ENCODE measurements around the gene TICRR. TPM values are rescaled to one million over a fixed set of nuclear protein-coding genes. Genes with fewer than 3 reads are reported as not detected.

Gene TICRR
- total RNA-seq, 1 donor from 2014 or later, result 2.2 TPM

DNA sequence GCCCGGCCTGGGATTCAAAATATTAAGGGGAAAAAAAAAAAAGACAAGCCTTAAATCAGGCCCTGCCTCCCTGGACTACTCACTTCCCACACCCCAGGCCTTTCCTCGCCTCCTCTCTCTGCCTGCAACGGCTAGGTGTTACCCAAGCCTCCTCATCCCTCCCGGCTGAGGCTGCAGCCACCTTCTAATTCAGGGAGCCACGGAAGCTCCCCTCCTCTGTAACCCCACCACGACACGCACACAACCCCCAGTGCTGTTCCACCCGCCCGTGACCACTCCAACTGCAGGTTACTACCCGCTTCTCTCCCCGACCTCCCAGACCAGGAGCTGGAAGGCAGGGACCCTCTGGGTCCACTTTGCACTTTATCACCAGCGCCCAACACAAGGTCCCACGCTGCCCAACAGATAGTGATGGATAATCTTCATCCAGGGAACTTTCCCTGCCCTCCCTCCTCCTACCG is 79.1 kb downstream of the TICRR start:
- TF ChIP-seq CTCF (IDR thresholded peaks at IDR 0.05), result no peak
- Mint-ChIP-seq H3K27me3 (ENCODE audit: low read depth) (no peaks in the 10 kb centered on the region), H3K9me3 (ENCODE audit: low read depth) (no peaks in the 10 kb centered on the region), H3K4me1 (ENCODE audit: low read depth) (peaks cover 17% of the 10 kb centered on the region), H3K4me3 (ENCODE audit: unreplicated experiment) (peak overlapping the region; percentile 91), H3K27ac (ENCODE audit: unreplicated experiment) (peak overlapping the region; percentile 62), H3K36me3 (ENCODE audit: low read depth) (peaks cover 5% of the 10 kb centered on the region)
- peak; percentile 75 for DNase-seq (ENCODE audit: low spot score)

- peaks cover 17% of the 10 kb centered on the region for H3K4me1 Mint-ChIP-seq (ENCODE audit: low read depth)
- no peaks in the 10 kb centered on the region for H3K9me3 Mint-ChIP-seq (ENCODE audit: low read depth)
- TF ChIP-seq CTCF (IDR thresholded peaks at IDR 0.05), result no peak
- no peaks in the 10 kb centered on the region for H3K27me3 Mint-ChIP-seq (ENCODE audit: low read depth)
- no peak for DNase-seq (ENCODE audit: low spot score)
- H3K27ac Mint-ChIP-seq (ENCODE audit: unreplicated experiment), result peak within 1 kb of the TSS; percentile 66
- H3K4me3 Mint-ChIP-seq (ENCODE audit: unreplicated experiment), result peak within 1 kb of the TSS; percentile 91
- peaks cover 5% of the 10 kb centered on the region for H3K36me3 Mint-ChIP-seq (ENCODE audit: low read depth)
Measured at GRCh38 chr15:89654847-89655805, 79.9 kb downstream of the TICRR start, which contains the start of gene KIF7. KIF7 (minus strand) TSS chr15:89655467; CDS start chr15:89652930, 2,537 bp downstream.

- Mint-ChIP-seq H3K27me3 (ENCODE audit: low read depth) (no peaks in the 10 kb centered on the region), H3K9me3 (ENCODE audit: low read depth) (no peaks in the 10 kb centered on the region), H3K36me3 (ENCODE audit: low read depth) (peaks cover 3% of the 10 kb centered on the region), H3K4me1 (ENCODE audit: low read depth) (peaks cover 17% of the 10 kb centered on the region), H3K27ac (ENCODE audit: unreplicated experiment) (no peak overlapping the region), H3K4me3 (ENCODE audit: unreplicated experiment) (peak overlapping the region; percentile 91)
- no peak for DNase-seq (ENCODE audit: low spot score)
- TF ChIP-seq CTCF (IDR thresholded peaks at IDR 0.05), result no peak
Measured at GRCh38 chr15:89656116-89656815, 81.0 kb downstream of the TICRR start.

DNA sequence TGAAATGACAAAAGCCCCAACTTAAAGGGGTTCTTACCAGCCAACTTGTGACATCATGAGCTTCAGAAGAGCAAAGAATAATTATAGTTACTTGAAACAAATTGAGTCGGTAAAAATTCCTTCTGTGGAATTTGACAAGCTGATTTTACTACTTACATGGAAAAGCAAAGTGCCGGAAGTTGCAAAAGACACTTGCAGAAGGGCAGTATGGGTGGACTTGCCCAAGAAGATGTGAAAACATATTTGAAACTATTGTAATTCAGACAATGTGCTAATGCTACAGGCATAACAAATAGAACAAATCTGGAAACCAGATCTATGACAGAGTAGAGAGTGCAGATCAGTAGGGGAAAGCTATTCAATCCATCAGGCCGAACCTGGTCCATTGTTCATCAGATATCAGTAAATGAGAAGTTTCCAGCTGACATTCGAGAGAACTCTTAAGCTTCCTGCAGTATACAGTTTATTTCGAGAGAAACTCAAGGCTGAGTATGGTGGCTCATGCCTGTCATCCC is 82.5 kb downstream of the TICRR start:
- Mint-ChIP-seq H3K4me1 (ENCODE audit: low read depth) (peaks cover 24% of the 10 kb centered on the region), H3K27me3 (ENCODE audit: low read depth) (no peaks in the 10 kb centered on the region), H3K4me3 (ENCODE audit: unreplicated experiment) (no peak overlapping the region), H3K9me3 (ENCODE audit: low read depth) (no peaks in the 10 kb centered on the region), H3K27ac (ENCODE audit: unreplicated experiment) (no peak overlapping the region), H3K36me3 (ENCODE audit: low read depth) (no peaks in the 10 kb centered on the region)
- no peak for DNase-seq (ENCODE audit: low spot score)
- no peak for TF ChIP-seq CTCF (IDR thresholded peaks at IDR 0.05)

DNA sequence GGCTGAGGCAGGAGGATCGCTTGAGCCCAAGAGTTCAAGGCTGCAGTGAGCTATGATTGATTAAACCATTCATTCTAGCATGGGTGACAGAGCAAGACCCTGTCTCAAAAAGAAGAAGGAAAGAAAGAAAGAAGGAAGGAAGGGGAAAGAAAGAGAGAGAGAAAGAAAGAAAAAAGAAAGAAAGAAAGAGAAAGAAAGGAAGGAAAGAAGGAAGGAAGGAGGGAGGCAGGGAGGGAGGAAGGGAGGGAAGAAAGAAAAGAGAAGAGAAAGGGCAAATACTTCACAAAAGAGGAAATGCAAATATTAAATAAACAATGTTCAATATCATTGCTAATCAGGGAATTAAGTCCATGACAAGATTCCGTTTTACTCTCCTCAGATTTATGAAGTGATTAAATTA is 84.0 kb downstream of the TICRR start:
- no peaks in the 10 kb centered on the region for H3K36me3 Mint-ChIP-seq (ENCODE audit: low read depth)
- H3K4me3 Mint-ChIP-seq (ENCODE audit: unreplicated experiment), result no peak overlapping the region
- H3K27ac Mint-ChIP-seq (ENCODE audit: unreplicated experiment), result no peak overlapping the region
- no peaks in the 10 kb centered on the region for H3K9me3 Mint-ChIP-seq (ENCODE audit: low read depth)
- peaks cover 24% of the 10 kb centered on the region for H3K4me1 Mint-ChIP-seq (ENCODE audit: low read depth)
- TF ChIP-seq CTCF (IDR thresholded peaks at IDR 0.05), result no peak
- DNase-seq (ENCODE audit: low spot score), result no peak
- no peaks in the 10 kb centered on the region for H3K27me3 Mint-ChIP-seq (ENCODE audit: low read depth)

Measured in chondrocyte (in vitro differentiated cells).